Measurements from ENCODE around the gene EDAR. TPM values are rescaled to one million over a fixed set of nuclear protein-coding genes. Genes with fewer than 3 reads are reported as not detected.

The EDAR gene
- total and polyA plus RNA-seq, 9 of the 15 experiments (the other 6 are each of a cell fraction or from before 2014, with no cell fraction given) = 0.01 TPM; not detected in 8

DNA sequence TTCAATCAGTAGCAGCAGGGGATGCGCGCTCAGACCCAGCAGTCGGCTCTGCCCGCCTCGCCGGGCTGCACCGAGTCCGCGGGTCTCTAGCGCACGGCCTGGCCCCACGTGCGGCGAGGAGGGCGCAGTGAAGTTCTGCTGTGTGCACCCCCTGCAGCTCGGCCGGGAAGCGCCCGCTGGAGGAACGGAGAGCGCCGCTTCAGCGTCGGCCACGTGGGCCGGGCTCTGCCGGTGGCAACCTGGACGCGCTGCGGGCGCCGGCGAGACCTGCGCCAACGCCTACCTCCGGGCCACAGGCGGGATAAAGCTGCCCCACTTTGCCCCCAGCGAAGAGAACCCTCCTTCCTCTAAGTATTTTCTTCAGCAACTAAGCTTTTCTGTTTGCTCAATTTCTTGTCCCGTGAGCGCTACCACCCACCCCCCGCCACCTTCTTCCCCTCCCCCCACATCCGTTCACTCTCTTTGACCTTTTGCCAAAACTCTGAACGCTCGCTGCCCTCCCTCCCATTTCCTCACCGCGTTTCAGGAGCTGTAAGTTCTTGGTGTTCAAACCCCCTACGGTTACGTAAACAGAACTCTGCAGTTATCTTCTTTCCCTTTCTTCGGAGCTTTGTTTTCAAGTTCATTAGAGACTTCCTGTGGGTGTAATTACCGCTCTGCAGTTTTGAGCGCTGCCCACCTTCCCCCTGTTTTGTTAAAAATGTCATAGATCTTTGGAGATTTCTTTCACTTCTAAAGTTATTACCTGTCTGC lies 42.6 kb upstream of the EDAR start (continued):
- TF ChIP-seq, protein P1, sequence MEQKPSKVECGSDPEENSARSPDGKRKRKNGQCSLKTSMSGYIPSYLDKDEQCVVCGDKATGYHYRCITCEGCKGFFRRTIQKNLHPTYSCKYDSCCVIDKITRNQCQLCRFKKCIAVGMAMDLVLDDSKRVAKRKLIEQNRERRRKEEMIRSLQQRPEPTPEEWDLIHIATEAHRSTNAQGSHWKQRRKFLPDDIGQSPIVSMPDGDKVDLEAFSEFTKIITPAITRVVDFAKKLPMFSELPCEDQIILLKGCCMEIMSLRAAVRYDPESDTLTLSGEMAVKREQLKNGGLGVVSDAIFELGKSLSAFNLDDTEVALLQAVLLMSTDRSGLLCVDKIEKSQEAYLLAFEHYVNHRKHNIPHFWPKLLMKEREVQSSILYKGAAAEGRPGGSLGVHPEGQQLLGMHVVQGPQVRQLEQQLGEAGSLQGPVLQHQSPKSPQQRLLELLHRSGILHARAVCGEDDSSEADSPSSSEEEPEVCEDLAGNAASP (IDR thresholded peaks at IDR 0.05) = no peak
- no peak for TF ChIP-seq TBL1XR1 (IDR thresholded peaks at IDR 0.05; ENCODE audit: low read length in 2 of 2)
- TF ChIP-seq, protein P2, sequence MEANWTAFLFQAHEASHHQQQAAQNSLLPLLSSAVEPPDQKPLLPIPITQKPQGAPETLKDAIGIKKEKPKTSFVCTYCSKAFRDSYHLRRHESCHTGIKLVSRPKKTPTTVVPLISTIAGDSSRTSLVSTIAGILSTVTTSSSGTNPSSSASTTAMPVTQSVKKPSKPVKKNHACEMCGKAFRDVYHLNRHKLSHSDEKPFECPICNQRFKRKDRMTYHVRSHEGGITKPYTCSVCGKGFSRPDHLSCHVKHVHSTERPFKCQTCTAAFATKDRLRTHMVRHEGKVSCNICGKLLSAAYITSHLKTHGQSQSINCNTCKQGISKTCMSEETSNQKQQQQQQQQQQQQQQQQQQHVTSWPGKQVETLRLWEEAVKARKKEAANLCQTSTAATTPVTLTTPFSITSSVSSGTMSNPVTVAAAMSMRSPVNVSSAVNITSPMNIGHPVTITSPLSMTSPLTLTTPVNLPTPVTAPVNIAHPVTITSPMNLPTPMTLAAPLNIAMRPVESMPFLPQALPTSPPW (CRISPR knock-in tag; IDR thresholded peaks at IDR 0.05) = peak; percentile 62
- TF ChIP-seq MYBL2 (IDR thresholded peaks at IDR 0.05; ENCODE audit: low read depth) = no peak
- TF ChIP-seq MYBL2 (CRISPR knock-in tag; IDR thresholded peaks at IDR 0.05; ENCODE audit: borderline replicate concordance) = no peak
- TF ChIP-seq, protein P3, sequence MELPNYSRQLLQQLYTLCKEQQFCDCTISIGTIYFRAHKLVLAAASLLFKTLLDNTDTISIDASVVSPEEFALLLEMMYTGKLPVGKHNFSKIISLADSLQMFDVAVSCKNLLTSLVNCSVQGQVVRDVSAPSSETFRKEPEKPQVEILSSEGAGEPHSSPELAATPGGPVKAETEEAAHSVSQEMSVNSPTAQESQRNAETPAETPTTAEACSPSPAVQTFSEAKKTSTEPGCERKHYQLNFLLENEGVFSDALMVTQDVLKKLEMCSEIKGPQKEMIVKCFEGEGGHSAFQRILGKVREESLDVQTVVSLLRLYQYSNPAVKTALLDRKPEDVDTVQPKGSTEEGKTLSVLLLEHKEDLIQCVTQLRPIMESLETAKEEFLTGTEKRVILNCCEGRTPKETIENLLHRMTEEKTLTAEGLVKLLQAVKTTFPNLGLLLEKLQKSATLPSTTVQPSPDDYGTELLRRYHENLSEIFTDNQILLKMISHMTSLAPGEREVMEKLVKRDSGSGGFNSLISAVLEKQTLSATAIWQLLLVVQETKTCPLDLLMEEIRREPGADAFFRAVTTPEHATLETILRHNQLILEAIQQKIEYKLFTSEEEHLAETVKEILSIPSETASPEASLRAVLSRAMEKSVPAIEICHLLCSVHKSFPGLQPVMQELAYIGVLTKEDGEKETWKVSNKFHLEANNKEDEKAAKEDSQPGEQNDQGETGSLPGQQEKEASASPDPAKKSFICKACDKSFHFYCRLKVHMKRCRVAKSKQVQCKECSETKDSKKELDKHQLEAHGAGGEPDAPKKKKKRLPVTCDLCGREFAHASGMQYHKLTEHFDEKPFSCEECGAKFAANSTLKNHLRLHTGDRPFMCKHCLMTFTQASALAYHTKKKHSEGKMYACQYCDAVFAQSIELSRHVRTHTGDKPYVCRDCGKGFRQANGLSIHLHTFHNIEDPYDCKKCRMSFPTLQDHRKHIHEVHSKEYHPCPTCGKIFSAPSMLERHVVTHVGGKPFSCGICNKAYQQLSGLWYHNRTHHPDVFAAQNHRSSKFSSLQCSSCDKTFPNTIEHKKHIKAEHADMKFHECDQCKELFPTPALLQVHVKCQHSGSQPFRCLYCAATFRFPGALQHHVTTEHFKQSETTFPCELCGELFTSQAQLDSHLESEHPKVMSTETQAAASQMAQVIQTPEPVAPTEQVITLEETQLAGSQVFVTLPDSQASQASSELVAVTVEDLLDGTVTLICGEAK (IDR thresholded peaks at IDR 0.05) = no peak
- TF ChIP-seq, protein P3 (CRISPR knock-in tag; IDR thresholded peaks at IDR 0.05) = no peak
- TF ChIP-seq TBP (optimal IDR thresholded peaks at IDR 0.05; ENCODE audit: low read depth, low read length) = no peak
- no peak for TF ChIP-seq YY1 (IDR thresholded peaks at IDR 0.05; ENCODE audit: borderline replicate concordance in 1 of 3, control insufficient read depth in 1 of 3, extremely low read depth in 1 of 3, insufficient read depth in 3 of 3, insufficient read length in 1 of 3, insufficient replicate concordance in 2 of 3, low read depth in 1 of 3, low read length in 2 of 3)
- peak; percentile 87 for TF ChIP-seq L3MBTL2 (IDR thresholded peaks at IDR 0.05)

All from K562 (cell line).